Skeletal muscle tissue (tissue), 4 donors: Measurements from ENCODE around the gene PXK. TPM values are rescaled to one million over a fixed set of nuclear protein-coding genes. Genes with fewer than 3 reads are reported as not detected.

ENCODE experiments used
- H3K27ac ChIP-seq: one replicate; pipeline ENCODE4 v1.7.0; 2013; ENCODE audit warnings: mild to moderate bottlenecking, low read depth, low read length, inconsistent platforms
- H3K27me3 ChIP-seq, 3 donors: one replicate each; pipeline ENCODE4 v1.7.0; 2013; ENCODE audit warnings: low read length in 3 of 3; ENCODE audit not compliant: control insufficient read depth in 3 of 3, insufficient read depth in 3 of 3
- H3K36me3 ChIP-seq, 3 donors: one replicate each; pipeline ENCODE4 v1.7.0; 2013; ENCODE audit warnings: low read length in 3 of 3; ENCODE audit not compliant: control insufficient read depth in 3 of 3, insufficient read depth in 3 of 3
- H3K4me1 ChIP-seq, 3 donors: one replicate each; pipeline ENCODE4 v1.7.0; 2013; ENCODE audit warnings: low read length in 3 of 3, mild to moderate bottlenecking in 3 of 3; ENCODE audit not compliant: control insufficient read depth in 3 of 3, insufficient read depth in 3 of 3
- H3K4me3 ChIP-seq, 3 donors: one replicate each; pipeline ENCODE4 v1.7.0; 2013; ENCODE audit warnings: low read length in 3 of 3
- H3K9ac ChIP-seq, 3 donors: one replicate each; pipeline ENCODE4 v1.7.0; 2013; ENCODE audit warnings: low read length in 3 of 3, mild to moderate bottlenecking in 3 of 3, moderate library complexity in 2 of 3, low read depth in 1 of 3
- H3K9me3 ChIP-seq, 3 donors: one replicate each; pipeline ENCODE4 v1.7.0; 2013; ENCODE audit warnings: low read length in 3 of 3; ENCODE audit not compliant: control insufficient read depth in 3 of 3
- total RNA-seq: library from RNA; depleted of rRNA; stranded (reverse); fragments of >200 nt; gene quantifications from one replicate; pipeline ENCODE4 v1.2.3, GENCODE V29; 2014
- donor health status: Osteomylitis.

The PXK gene
- total RNA-seq, 1 donor from 2014 or later = 16.2 TPM

- Histone ChIP-seq H3K27ac (no peak overlapping the region), H3K9ac (no peak overlapping the region), H3K4me3 (no peak overlapping the region), H3K4me1 (peaks cover 0 to 2% (median 0%) of the 10 kb centered on the region in 3 donors), H3K36me3 (peaks cover 0 to 7% (median 2%) of the 10 kb centered on the region in 3 donors), H3K9me3 (no peaks in the 10 kb centered on the region), H3K27me3 (no peaks in the 10 kb centered on the region)
Observed at GRCh38 chr3:58341376-58341775, 8.7 kb downstream of the PXK start.

- no peak overlapping the region for H3K27ac ChIP-seq
- no peaks in the 10 kb centered on the region for H3K27me3 ChIP-seq
- H3K9ac ChIP-seq = no peak overlapping the region
- no peaks in the 10 kb centered on the region for H3K9me3 ChIP-seq
- peaks cover 0 to 4% (median 2%) of the 10 kb centered on the region in 3 donors for H3K36me3 ChIP-seq
- H3K4me3 ChIP-seq = no peak overlapping the region
- peaks cover 0 to 2% (median 0%) of the 10 kb centered on the region in 3 donors for H3K4me1 ChIP-seq
Observed at GRCh38 chr3:58342676-58343075, 10.0 kb downstream of the PXK start.

GRCh38 chr3:58345457-58345856, 12.8 kb downstream of the PXK start:
- Histone ChIP-seq H3K4me3 (no peak overlapping the region), H3K9ac (no peak overlapping the region), H3K4me1 (peaks cover 3 to 6% (median 4%) of the 10 kb centered on the region in 3 donors), H3K27me3 (no peaks in the 10 kb centered on the region), H3K9me3 (no peaks in the 10 kb centered on the region), H3K27ac (no peak overlapping the region), H3K36me3 (peaks cover 0 to 6% (median 2%) of the 10 kb centered on the region in 3 donors)

GRCh38 chr3:58346368-58346767, 13.7 kb downstream of the PXK start:
- no peak overlapping the region for H3K27ac ChIP-seq
- no peaks in the 10 kb centered on the region for H3K27me3 ChIP-seq

GRCh38 chr3:58347984-58348383, 15.3 kb downstream of the PXK start:
- Histone ChIP-seq H3K4me1 (peaks cover 3 to 11% (median 11%) of the 10 kb centered on the region in 3 donors), H3K27ac (no peak overlapping the region), H3K4me3 (no peak overlapping the region), H3K9ac (no peak overlapping the region), H3K27me3 (no peaks in the 10 kb centered on the region), H3K36me3 (peaks cover 0 to 6% (median 2%) of the 10 kb centered on the region in 3 donors), H3K9me3 (no peaks in the 10 kb centered on the region)

More at GRCh38 chr3:58346368-58346767, 13.7 kb downstream of the PXK start:
- Histone ChIP-seq H3K4me1 (peaks cover 3 to 11% (median 6%) of the 10 kb centered on the region in 3 donors), H3K9ac (no peak overlapping the region), H3K9me3 (no peaks in the 10 kb centered on the region), H3K36me3 (peaks cover 0 to 6% (median 2%) of the 10 kb centered on the region in 3 donors), H3K4me3 (no peak overlapping the region)

- H3K27ac ChIP-seq = no peak overlapping the region
- H3K4me3 ChIP-seq = no peak overlapping the region
- no peaks in the 10 kb centered on the region for H3K27me3 ChIP-seq
- peaks cover 0 to 2% (median 0%) of the 10 kb centered on the region in 3 donors for H3K36me3 ChIP-seq
- H3K9ac ChIP-seq = no peak overlapping the region
- H3K4me1 ChIP-seq = peaks cover 3 to 15% (median 10%) of the 10 kb centered on the region in 3 donors
- no peaks in the 10 kb centered on the region for H3K9me3 ChIP-seq
Observed at GRCh38 chr3:58349792-58350626, 17.3 kb downstream of the PXK start.

- no peak overlapping the region for H3K9ac ChIP-seq
- H3K27me3 ChIP-seq = no peaks in the 10 kb centered on the region
- no peaks in the 10 kb centered on the region for H3K9me3 ChIP-seq
- peaks cover 3 to 17% (median 9%) of the 10 kb centered on the region in 3 donors for H3K4me1 ChIP-seq
- peaks cover 0 to 2% (median 0%) of the 10 kb centered on the region in 3 donors for H3K36me3 ChIP-seq
- no peak overlapping the region for H3K4me3 ChIP-seq
- no peak overlapping the region for H3K27ac ChIP-seq
Observed at GRCh38 chr3:58350627-58351013, 17.9 kb downstream of the PXK start.

- peaks cover 3 to 23% (median 12%) of the 10 kb centered on the region in 3 donors for H3K4me1 ChIP-seq
- no peak overlapping the region for H3K9ac ChIP-seq
- no peaks in the 10 kb centered on the region for H3K9me3 ChIP-seq
- no peak overlapping the region for H3K4me3 ChIP-seq
- no peaks in the 10 kb centered on the region for H3K27me3 ChIP-seq
- H3K27ac ChIP-seq = no peak overlapping the region
- H3K36me3 ChIP-seq = peaks cover 0 to 2% (median 0%) of the 10 kb centered on the region in 3 donors
Observed at GRCh38 chr3:58351920-58352319, 19.2 kb downstream of the PXK start.

- peaks cover 3 to 23% (median 12%) of the 10 kb centered on the region in 3 donors for H3K4me1 ChIP-seq
- peaks cover 0 to 2% (median 0%) of the 10 kb centered on the region in 3 donors for H3K36me3 ChIP-seq
- H3K9ac ChIP-seq = no peak overlapping the region
- H3K27ac ChIP-seq = no peak overlapping the region
- H3K27me3 ChIP-seq = no peaks in the 10 kb centered on the region
- no peaks in the 10 kb centered on the region for H3K9me3 ChIP-seq
- no peak overlapping the region for H3K4me3 ChIP-seq
Observed at GRCh38 chr3:58352626-58353025, 19.9 kb downstream of the PXK start.
